Mesendoderm (in vitro differentiated cells): Measurements from ENCODE around the gene DHX9.

Experiments
- DNase-seq: peaks from one replicate; pipeline ENCODE4 v3.0.0; 2013
- H2AK5ac ChIP-seq: 2 replicates; pipeline ENCODE4 v1.6.1; 2013; ENCODE audit warnings: low read length, inconsistent platforms
- H2BK120ac ChIP-seq: 2 replicates; pipeline ENCODE4 v1.6.1; 2013; ENCODE audit warnings: low read depth, mild to moderate bottlenecking, low read length, moderate library complexity, mixed read lengths
- H2BK15ac ChIP-seq: replicated peaks from 2 replicates; pipeline ENCODE4 v1.6.1; 2013; ENCODE audit warnings: low read depth, mild to moderate bottlenecking, moderate library complexity
- H2BK5ac ChIP-seq: 2 replicates; pipeline ENCODE4 v1.6.1; 2013; ENCODE audit warnings: low read length, inconsistent platforms
- H3K18ac ChIP-seq: 2 replicates; pipeline ENCODE4 v1.6.1; 2013; ENCODE audit warnings: mild to moderate bottlenecking, low read length, mixed read lengths
- H3K23ac ChIP-seq: one replicate; pipeline ENCODE4 v1.6.1; 2013; ENCODE audit warnings: low read length
- H3K27ac ChIP-seq: 2 replicates; pipeline ENCODE4 v1.5.1; 2013; ENCODE audit warnings: low read depth, mild to moderate bottlenecking, inconsistent platforms, low read length, moderate library complexity
- H3K27me3 ChIP-seq: 2 replicates; pipeline ENCODE4 v1.6.1; 2013; ENCODE audit warnings: low read length, control low read depth, mild to moderate bottlenecking, inconsistent platforms; ENCODE audit not compliant: insufficient read depth, poor library complexity
- H3K36me3 ChIP-seq: 2 replicates; pipeline ENCODE4 v1.6.1; 2013; ENCODE audit warnings: low read length, inconsistent platforms; ENCODE audit not compliant: control insufficient read depth, insufficient read depth
- H3K4ac ChIP-seq: one replicate; pipeline ENCODE4 v1.6.1; 2013; ENCODE audit warnings: low read depth, mild to moderate bottlenecking, low read length, moderate library complexity
- H3K4me1 ChIP-seq: 2 replicates; pipeline ENCODE4 v1.6.1; 2013; ENCODE audit warnings: low read depth, low read length, inconsistent platforms; ENCODE audit not compliant: control insufficient read depth
- H3K4me2 ChIP-seq: 2 replicates; pipeline ENCODE4 v1.6.1; 2013; ENCODE audit warnings: low read length
- H3K4me3 ChIP-seq: 2 replicates; pipeline ENCODE4 v1.5.1; 2013; ENCODE audit warnings: mild to moderate bottlenecking, low read length
- H3K56ac ChIP-seq: one replicate; pipeline ENCODE4 v1.6.1; 2013; ENCODE audit warnings: low read length
- H3K79me1 ChIP-seq: 2 replicates; pipeline ENCODE4 v1.6.1; 2013; ENCODE audit warnings: low read length, inconsistent platforms
- H3K79me2 ChIP-seq: 2 replicates; pipeline ENCODE4 v1.6.1; 2013; ENCODE audit warnings: mild to moderate bottlenecking, low read length; ENCODE audit not compliant: control insufficient read depth, insufficient read depth
- H3K9ac ChIP-seq: 2 replicates; pipeline ENCODE4 v1.6.1; 2013; ENCODE audit warnings: low read length, inconsistent platforms
- H4K5ac ChIP-seq: one replicate; pipeline ENCODE4 v1.6.1; 2013; ENCODE audit warnings: low read length
- H4K8ac ChIP-seq: one replicate; pipeline ENCODE4 v1.6.1; 2013; ENCODE audit warnings: low read depth, mild to moderate bottlenecking, control low read depth, low read length, moderate library complexity
- WGBS: extraction: QIAGEN DNeasy Blood & Tissue Kit; methylation state at CpG from one replicate; pipeline ENCODE4 v1.1.7; 2013; ENCODE audit warnings: low lambda C conversion rate, missing lambda C conversion rate; ENCODE audit not compliant: insufficient coverage; ENCODE audit errors: extremely low coverage; 5-methylcytosine and 5-hydroxymethylcytosine counted together

Gene DHX9

GRCh38 chr1:182811975-182812722 lies 27.0 kb upstream of the DHX9 start:
- Histone ChIP-seq H3K79me1 (no peaks in the 10 kb centered on the region), H3K18ac (no peak overlapping the region), H3K4me1 (peaks cover 5% of the 10 kb centered on the region), H2BK120ac (no peak overlapping the region), H3K27ac (no peak overlapping the region), H2AK5ac (no peak overlapping the region), H3K36me3 (no peaks in the 10 kb centered on the region), H2BK5ac (no peak overlapping the region), H3K23ac (no peak overlapping the region), H3K4ac (no peak overlapping the region), H4K5ac (no peak overlapping the region), H3K4me3 (no peak overlapping the region), H4K8ac (no peak overlapping the region), H3K79me2 (no peaks in the 10 kb centered on the region), H3K4me2 (no peak overlapping the region), H3K27me3 (no peaks in the 10 kb centered on the region), H2BK15ac (no peak overlapping the region), H3K9ac (no peak overlapping the region), H3K56ac (no peak overlapping the region)
- DNase-seq = no peak
- WGBS = no CpG with 5 or more reads among the region's 4 CpGs

- Histone ChIP-seq H3K56ac (no peak overlapping the region), H3K79me2 (no peaks in the 10 kb centered on the region), H3K4me3 (no peak overlapping the region), H3K79me1 (no peaks in the 10 kb centered on the region), H2AK5ac (no peak overlapping the region), H3K9ac (no peak overlapping the region), H4K8ac (no peak overlapping the region), H3K4me2 (no peak overlapping the region), H3K4me1 (no peaks in the 10 kb centered on the region), H3K18ac (no peak overlapping the region), H4K5ac (no peak overlapping the region), H2BK15ac (no peak overlapping the region), H2BK5ac (no peak overlapping the region), H3K36me3 (no peaks in the 10 kb centered on the region), H2BK120ac (no peak overlapping the region), H3K27me3 (no peaks in the 10 kb centered on the region), H3K23ac (no peak overlapping the region), H3K4ac (no peak overlapping the region), H3K27ac (no peak overlapping the region)
- no peak for DNase-seq
- no CpG with 5 or more reads among the region's 2 CpGs for WGBS
Measured at GRCh38 chr1:182816863-182817262, 22.3 kb upstream of the DHX9 start.

GRCh38 chr1:182817802-182818201 lies 21.3 kb upstream of the DHX9 start:
- no peak overlapping the region for H3K18ac ChIP-seq
- H3K4ac ChIP-seq = no peak overlapping the region
- no peak overlapping the region for H3K9ac ChIP-seq
- no peak overlapping the region for H2BK120ac ChIP-seq
- no peak overlapping the region for H2BK5ac ChIP-seq
- H3K27ac ChIP-seq = no peak overlapping the region
- no peak overlapping the region for H3K23ac ChIP-seq
- H3K4me3 ChIP-seq = no peak overlapping the region
- no peaks in the 10 kb centered on the region for H3K36me3 ChIP-seq
- H3K27me3 ChIP-seq = no peaks in the 10 kb centered on the region
- no peak overlapping the region for H2BK15ac ChIP-seq
- H3K4me1 ChIP-seq = no peaks in the 10 kb centered on the region
- no peak overlapping the region for H3K4me2 ChIP-seq
- no CpG with 5 or more reads among the region's 3 CpGs for WGBS
- DNase-seq = no peak
- no peak overlapping the region for H2AK5ac ChIP-seq
- H4K8ac ChIP-seq = no peak overlapping the region
- no peaks in the 10 kb centered on the region for H3K79me1 ChIP-seq
- H3K56ac ChIP-seq = no peak overlapping the region
- no peaks in the 10 kb centered on the region for H3K79me2 ChIP-seq
- no peak overlapping the region for H4K5ac ChIP-seq

- Histone ChIP-seq H3K79me2 (no peaks in the 10 kb centered on the region), H3K4me1 (no peaks in the 10 kb centered on the region), H3K36me3 (no peaks in the 10 kb centered on the region), H3K4me2 (no peak overlapping the region), H3K18ac (no peak overlapping the region), H3K56ac (no peak overlapping the region), H3K27me3 (no peaks in the 10 kb centered on the region), H2BK120ac (no peak overlapping the region), H3K9ac (no peak overlapping the region), H3K79me1 (no peaks in the 10 kb centered on the region), H4K5ac (no peak overlapping the region), H3K23ac (no peak overlapping the region), H4K8ac (no peak overlapping the region), H3K4me3 (no peak overlapping the region), H3K4ac (no peak overlapping the region), H3K27ac (no peak overlapping the region), H2BK5ac (no peak overlapping the region), H2BK15ac (no peak overlapping the region), H2AK5ac (no peak overlapping the region)
- WGBS = no CpG with 5 or more reads among the region's 3 CpGs
- DNase-seq = no peak
Measured at GRCh38 chr1:182823220-182823619, 15.9 kb upstream of the DHX9 start.

- no CpG with 5 or more reads among the region's 2 CpGs for WGBS
- no peak overlapping the region for H3K23ac ChIP-seq
- H3K56ac ChIP-seq = no peak overlapping the region
- H3K79me1 ChIP-seq = no peaks in the 10 kb centered on the region
- H3K27ac ChIP-seq = no peak overlapping the region
- H2BK120ac ChIP-seq = no peak overlapping the region
- H3K27me3 ChIP-seq = no peaks in the 10 kb centered on the region
- H3K9ac ChIP-seq = no peak overlapping the region
- H3K4me3 ChIP-seq = no peak overlapping the region
- H2AK5ac ChIP-seq = no peak overlapping the region
- H2BK5ac ChIP-seq = no peak overlapping the region
- no peak overlapping the region for H4K8ac ChIP-seq
- H2BK15ac ChIP-seq = no peak overlapping the region
- H3K36me3 ChIP-seq = no peaks in the 10 kb centered on the region
- H4K5ac ChIP-seq = no peak overlapping the region
- H3K79me2 ChIP-seq = no peaks in the 10 kb centered on the region
- H3K4me2 ChIP-seq = no peak overlapping the region
- no peak for DNase-seq
- no peaks in the 10 kb centered on the region for H3K4me1 ChIP-seq
- H3K4ac ChIP-seq = no peak overlapping the region
- no peak overlapping the region for H3K18ac ChIP-seq
Measured at GRCh38 chr1:182826892-182827291, 12.3 kb upstream of the DHX9 start.
